ENCODE data around the gene IFITM10.

Gene IFITM10

GRCh38 chr11:1763796-1764661, 13.6 kb upstream of the IFITM10 start, which contains the start of gene CTSD:
CTSD (minus strand) TSS chr11:1763927; CDS start chr11:1763859, 68 bp downstream.
- DNase-seq (ENCODE audit: low read depth in 3 of 3): peak; percentile 74 to 91 (median 79)

- DNase-seq (ENCODE audit: low read depth in 3 of 3): no peak
Observed at GRCh38 chr11:1763336-1763795, 13.0 kb upstream of the IFITM10 start.

- DNase-seq (ENCODE audit: low read depth in 3 of 3): no peak
Observed at GRCh38 chr11:1762537-1763302, 12.3 kb upstream of the IFITM10 start.

GRCh38 chr11:1761857-1762536, 11.6 kb upstream of the IFITM10 start:
- DNase-seq (ENCODE audit: low read depth in 3 of 3): no peak

- no peak for DNase-seq (ENCODE audit: low read depth in 3 of 3)
Observed at GRCh38 chr11:1761110-1761856, 10.9 kb upstream of the IFITM10 start.

- DNase-seq (ENCODE audit: low read depth in 3 of 3): no peak
Observed at GRCh38 chr11:1760351-1761109, 10.1 kb upstream of the IFITM10 start.

- no peak for DNase-seq (ENCODE audit: low read depth in 3 of 3)
Observed at GRCh38 chr11:1759851-1760220, 9.4 kb upstream of the IFITM10 start.

GRCh38 chr11:1759151-1759850, 8.9 kb upstream of the IFITM10 start:
- DNase-seq (ENCODE audit: low read depth in 3 of 3): no peak

- DNase-seq (ENCODE audit: low read depth in 3 of 3): no peak
Observed at GRCh38 chr11:1758611-1759150, 8.3 kb upstream of the IFITM10 start.

GRCh38 chr11:1757861-1758610, 7.6 kb upstream of the IFITM10 start:
- DNase-seq (ENCODE audit: low read depth in 3 of 3): no peak

- DNase-seq (ENCODE audit: low read depth in 3 of 3): no peak
Observed at GRCh38 chr11:1756791-1757771, 6.7 kb upstream of the IFITM10 start.

- no peak for DNase-seq (ENCODE audit: low read depth in 3 of 3)
Observed at GRCh38 chr11:1755692-1756561, 5.5 kb upstream of the IFITM10 start.

GRCh38 chr11:1755344-1755691, 4.9 kb upstream of the IFITM10 start:
- DNase-seq (ENCODE audit: low read depth in 3 of 3): no peak

GRCh38 chr11:1754376-1755150, 4.2 kb upstream of the IFITM10 start:
- no peak for DNase-seq (ENCODE audit: low read depth in 3 of 3)

- no peak for DNase-seq (ENCODE audit: low read depth in 3 of 3)
Observed at GRCh38 chr11:1753929-1754305, 3.5 kb upstream of the IFITM10 start.

GRCh38 chr11:1753229-1753928, 3.0 kb upstream of the IFITM10 start:
- no peak for DNase-seq (ENCODE audit: low read depth in 3 of 3)

Data from stimulated activated CD4-positive, alpha-beta T cell treated with anti-CD3 and anti-CD28 coated beads, TNF-alpha, amount 100 ng/mL, for 4 hours (primary cell).